G401.6 (cell line): ENCODE data around the gene RIMBP3C.
"Not testable (repeated sequence)": the region's sequence is repeated elsewhere in the genome, so short reads cannot be mapped to it uniquely, and the experiment has no call there.

ENCODE experiments used
- FAIRE-seq: peaks from 2 replicates; lab custom pipeline; 2012; peaks lifted over from hg19 to GRCh38; lab: Jason Lieb, UNC

RIMBP3C gene, protein sequence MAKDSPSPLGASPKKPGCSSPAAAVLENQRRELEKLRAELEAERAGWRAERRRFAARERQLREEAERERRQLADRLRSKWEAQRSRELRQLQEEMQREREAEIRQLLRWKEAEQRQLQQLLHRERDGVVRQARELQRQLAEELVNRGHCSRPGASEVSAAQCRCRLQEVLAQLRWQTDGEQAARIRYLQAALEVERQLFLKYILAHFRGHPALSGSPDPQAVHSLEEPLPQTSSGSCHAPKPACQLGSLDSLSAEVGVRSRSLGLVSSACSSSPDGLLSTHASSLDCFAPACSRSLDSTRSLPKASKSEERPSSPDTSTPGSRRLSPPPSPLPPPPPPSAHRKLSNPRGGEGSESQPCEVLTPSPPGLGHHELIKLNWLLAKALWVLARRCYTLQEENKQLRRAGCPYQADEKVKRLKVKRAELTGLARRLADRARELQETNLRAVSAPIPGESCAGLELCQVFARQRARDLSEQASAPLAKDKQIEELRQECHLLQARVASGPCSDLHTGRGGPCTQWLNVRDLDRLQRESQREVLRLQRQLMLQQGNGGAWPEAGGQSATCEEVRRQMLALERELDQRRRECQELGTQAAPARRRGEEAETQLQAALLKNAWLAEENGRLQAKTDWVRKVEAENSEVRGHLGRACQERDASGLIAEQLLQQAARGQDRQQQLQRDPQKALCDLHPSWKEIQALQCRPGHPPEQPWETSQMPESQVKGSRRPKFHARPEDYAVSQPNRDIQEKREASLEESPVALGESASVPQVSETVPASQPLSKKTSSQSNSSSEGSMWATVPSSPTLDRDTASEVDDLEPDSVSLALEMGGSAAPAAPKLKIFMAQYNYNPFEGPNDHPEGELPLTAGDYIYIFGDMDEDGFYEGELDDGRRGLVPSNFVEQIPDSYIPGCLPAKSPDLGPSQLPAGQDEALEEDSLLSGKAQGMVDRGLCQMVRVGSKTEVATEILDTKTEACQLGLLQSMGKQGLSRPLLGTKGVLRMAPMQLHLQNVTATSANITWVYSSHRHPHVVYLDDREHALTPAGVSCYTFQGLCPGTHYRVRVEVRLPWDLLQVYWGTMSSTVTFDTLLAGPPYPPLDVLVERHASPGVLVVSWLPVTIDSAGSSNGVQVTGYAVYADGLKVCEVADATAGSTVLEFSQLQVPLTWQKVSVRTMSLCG (N-terminal part only)

DNA sequence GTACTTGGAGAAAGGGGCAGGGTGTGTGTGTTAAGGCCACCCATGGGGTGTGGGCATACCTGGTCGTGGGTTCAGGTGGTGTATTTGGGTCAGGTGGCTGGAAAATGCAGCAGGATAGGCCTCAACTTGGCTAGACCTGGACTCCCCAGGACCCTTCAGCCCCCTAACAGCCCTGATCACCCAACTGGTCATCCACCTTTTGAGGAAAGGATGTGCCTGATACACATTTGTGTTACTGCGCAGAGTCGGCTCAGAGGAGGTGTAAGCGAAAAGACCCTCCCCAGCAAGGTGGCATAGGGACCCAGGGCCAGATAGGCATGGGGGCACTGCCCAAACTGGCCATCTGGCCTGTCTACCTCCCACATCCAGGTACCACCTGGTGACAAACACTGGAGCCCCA is at the start of gene RIMBP3C:
Gene RIMBP3C, minus strand, starts transcription at position 101 of the 400 bp plus-strand sequence. CDS start 485 bp downstream, outside the sequence.
- not testable (repeated sequence) for FAIRE-seq

DNA sequence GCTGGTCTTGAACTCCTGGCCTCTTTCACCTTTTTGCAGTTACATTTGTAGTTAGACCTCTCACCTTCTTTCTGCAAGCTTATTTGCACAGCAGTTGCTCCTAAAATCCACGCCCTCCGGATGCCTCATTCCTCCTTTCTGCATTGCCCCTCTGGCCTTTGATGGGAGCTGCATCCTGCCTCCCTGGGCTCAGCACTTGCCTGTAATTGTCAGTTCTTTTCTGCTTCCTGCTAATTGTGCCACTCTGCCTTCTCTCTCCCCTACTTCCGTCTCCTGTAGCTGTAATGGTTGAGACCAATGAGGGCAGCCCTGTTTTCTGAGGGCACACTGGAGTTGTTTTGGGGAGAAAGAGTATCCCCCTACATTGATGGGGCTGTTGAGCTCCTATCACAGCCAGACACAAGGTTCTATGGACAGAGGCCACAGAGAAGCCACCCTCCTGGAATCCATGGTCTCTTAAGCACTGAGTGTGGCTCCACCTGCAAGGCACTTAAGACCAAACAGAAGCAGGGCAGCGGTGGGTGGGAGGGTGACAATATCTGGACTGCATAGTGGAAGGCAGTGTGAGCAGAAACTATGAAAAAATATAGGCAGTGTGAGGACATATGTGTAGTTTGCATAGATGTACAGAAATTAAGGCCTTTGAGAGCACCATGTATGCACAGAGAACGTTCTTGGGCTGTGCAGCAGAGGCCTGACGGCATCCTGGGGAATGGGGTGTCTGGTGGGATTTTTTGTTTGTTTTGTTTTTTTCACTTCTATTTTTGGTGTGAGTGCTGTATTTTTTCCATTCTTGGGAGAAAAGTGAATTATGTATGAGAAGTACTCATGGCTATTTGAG is 48.0 kb upstream of the RIMBP3C start:
- FAIRE-seq = no peak

DNA sequence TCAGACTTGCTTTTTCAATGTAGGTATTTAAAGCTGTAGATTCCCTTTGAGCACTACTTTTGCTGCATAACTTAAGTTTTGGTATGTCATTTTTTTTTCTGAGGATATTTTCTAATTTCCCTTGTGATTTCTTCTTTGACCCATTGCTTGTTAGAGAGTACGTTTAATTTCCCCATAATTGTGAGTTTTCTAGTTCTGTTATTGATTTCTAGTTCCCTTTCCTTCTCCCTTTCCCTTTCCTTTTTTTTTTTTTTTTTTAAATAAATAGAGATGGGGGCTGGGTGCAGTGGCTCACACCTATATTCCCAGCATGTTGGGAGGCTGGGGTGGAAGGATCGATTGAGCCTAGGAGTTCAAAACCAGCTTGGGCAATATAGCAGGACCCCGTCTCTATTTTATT is 47.0 kb upstream of the RIMBP3C start:
- FAIRE-seq = no peak

DNA sequence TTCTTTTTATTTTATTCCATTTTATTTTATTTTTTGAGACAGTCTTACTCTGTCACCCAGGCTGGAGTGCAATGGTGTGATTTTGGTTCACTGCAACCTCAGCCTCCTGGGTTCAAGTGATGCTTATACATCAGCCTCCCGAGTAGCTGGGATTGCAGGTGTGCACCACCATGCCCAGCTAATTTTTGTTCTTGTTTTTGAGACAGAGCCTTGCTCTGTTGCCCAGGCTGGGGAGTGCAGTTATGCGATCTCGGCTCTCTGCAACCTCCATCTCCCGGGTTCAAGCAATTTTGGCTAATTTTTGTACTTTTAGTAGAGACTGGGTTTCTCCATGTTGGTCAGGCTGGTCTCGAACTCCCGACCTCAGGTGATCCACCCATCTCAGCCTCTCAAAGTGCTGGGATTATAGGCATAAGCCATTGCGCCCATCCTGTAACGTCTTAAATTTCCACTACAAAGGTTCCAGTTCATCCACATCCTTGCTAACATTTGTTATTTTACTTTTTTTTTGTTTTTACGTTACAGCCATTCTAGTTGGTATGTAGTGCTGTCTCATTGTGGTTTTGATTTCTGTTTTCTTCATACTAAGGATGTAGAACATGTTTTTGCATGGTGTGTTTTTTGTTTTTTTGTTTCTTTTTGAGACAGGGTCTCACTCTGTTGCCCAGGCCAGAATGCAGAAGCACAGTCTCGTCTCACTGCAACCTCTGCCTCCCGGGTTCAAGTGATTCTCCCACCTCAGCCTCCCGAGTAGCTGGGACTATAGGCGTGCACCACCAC is 45.3 kb upstream of the RIMBP3C start:
- FAIRE-seq = not testable (repeated sequence)

DNA sequence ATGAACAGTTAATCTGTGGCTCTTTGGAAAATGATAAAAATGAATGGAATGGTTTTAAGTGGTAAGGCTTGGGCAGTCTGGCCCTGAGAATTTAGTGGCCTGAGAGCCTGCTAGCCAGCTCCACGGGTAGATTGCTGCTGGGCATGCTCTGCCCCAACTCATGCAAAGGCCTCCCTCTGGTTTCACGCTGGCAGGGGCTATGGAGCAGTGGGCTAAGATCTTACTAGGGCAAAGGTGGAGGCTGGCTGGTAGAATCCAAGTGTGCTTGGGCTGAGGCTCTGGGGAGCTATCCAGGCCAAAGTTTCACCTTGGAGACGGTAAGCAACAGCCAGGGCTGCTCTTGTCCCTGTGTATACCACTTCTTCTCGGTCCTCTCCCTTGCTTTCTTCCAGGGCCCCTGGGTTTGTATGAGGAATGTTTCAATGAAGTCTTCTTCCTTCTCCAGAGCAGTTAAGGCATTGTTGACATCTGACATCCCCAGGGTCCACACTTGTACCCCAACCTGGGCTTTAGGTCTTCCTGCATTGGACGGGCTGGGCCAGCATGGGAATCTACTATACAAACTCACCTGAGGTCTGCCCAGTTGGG is 43.7 kb upstream of the RIMBP3C start:
- no peak for FAIRE-seq

DNA sequence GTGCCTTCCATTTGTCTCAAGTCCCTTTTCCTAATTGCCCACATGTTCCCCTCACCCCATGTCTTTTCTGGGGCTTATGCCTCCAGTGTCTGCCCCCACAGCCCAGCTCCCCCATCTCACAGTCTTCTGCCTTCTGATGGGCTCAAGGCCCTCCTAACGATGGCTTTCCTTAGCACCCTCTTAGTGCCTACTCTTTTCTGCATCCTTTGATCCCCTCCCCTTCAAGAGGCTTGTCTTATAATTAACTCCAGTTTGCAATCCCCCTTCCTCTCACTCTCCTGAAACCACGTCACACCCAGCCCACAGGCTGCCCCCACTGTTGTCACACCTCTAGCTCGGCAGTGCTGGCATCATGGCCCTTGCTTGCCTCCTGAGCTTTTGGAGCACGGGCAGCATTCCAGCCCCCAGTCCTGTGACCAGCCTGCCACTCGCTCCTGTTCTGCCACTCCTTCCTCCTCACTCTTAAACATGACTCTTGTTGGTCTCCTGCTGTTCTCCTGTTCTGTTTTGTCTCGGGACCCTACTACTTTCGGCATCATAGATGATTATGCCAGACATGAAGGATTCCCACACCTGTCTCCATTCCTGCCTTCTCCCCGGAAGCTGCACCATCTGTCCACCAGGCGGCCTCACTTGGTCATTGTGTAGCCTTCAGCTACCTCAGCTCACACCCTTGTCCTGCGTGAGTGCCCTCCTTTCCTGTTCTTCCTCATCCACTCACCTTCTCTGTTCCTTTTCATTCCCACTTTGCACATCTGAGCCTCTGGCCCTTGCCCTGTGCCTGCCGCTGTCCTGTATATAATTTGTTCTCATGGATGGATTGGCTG is 42.4 kb upstream of the RIMBP3C start:
- no peak for FAIRE-seq

DNA sequence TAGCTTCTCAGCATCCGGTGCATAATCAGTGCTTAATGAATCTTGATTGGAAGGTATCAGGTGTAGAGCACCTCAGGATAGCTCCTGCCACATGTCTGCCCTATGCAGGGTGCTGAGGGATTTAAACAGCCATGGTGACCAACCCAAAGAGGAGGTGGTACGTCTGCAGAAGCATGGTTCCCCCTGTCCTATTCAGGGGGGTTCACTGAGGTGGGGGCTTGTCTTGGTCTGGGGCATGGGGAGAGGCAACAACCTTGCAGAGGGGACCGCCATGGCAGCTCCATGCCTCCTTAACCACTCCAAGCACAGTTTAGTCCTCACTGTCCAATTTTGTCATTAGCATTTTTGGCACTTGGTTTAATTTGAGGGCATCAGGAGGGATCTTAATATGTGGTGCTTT is 41.2 kb upstream of the RIMBP3C start:
- no peak for FAIRE-seq

DNA sequence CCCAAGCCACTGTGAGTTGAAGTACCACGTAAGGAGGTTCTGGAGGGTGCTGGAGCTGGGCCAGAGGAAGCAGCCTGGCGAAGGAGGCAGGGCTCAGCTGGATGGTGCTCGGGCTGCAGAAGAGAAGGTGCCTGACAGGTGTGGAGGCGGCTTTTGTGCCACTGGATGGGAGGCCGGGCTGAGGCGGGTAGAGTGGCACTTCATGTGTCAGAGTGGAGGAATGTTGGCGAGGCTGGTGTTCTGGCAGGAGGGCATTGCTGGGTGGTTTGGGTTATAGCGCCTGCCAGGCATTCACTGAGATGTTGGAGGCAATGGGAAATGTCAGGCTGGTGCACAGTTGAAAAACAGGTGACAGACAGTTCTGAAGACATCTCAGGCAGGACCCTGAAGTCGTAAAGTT is 40.4 kb upstream of the RIMBP3C start:
- FAIRE-seq = no peak

DNA sequence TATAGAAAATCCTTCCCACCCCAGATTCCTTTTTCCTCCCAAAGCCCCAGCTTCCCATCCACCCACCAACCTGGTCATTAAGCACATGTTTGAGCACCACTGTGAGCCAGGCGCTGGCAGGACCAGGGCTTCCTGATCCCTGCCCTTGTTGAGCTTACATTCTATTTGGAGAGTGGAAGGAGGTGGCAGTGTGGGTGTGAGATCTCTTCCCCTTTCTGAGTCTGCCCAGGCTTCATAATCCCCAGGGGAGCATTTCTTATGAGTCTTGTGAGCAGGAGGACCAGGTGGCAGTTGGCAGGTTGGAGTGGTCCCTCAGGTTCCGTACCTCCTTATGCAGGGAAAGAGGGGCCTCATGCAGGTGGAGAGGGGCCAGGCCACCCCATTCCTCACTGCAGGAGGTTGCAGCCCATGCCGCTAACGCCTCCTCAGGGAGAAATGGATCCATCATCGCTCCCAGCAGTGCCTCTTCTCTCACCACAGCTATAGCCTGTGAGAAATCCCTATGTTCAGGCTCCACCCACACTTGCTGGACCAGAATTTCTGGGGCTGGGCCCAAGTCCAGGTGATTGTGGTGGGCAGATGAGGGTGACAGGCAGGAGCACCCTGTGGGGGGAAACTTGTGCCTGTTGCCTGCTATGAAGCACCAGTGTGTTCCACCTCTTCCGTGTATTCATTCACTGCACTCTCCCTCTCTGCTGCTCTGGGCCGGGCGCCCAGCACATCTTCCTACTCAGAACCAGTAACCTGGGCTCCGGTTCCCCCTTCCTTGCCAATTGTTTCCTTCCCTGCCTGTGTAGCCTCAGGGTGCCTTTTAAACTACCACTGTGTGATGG is 39.8 kb upstream of the RIMBP3C start:
- no peak for FAIRE-seq

DNA sequence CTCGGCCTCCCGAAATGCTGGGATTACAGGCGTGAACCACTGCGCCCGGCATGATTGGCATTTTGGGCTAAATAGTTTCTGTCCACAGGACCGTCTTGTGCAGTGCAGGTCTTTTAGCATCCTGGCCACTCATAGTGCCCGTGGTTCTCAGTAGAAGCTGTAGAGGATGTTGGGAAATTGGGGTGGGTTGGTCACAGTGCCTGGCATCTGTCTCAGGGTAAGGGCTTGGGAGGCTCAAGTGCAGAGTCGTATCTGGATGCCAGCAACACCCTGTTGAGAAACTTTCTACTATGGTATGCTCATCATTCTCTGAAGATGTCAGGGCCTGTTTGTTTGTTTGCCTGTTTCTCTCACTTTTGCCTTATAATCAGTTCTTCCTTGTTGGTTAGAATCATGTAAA is 38.1 kb upstream of the RIMBP3C start:
- no peak for FAIRE-seq

DNA sequence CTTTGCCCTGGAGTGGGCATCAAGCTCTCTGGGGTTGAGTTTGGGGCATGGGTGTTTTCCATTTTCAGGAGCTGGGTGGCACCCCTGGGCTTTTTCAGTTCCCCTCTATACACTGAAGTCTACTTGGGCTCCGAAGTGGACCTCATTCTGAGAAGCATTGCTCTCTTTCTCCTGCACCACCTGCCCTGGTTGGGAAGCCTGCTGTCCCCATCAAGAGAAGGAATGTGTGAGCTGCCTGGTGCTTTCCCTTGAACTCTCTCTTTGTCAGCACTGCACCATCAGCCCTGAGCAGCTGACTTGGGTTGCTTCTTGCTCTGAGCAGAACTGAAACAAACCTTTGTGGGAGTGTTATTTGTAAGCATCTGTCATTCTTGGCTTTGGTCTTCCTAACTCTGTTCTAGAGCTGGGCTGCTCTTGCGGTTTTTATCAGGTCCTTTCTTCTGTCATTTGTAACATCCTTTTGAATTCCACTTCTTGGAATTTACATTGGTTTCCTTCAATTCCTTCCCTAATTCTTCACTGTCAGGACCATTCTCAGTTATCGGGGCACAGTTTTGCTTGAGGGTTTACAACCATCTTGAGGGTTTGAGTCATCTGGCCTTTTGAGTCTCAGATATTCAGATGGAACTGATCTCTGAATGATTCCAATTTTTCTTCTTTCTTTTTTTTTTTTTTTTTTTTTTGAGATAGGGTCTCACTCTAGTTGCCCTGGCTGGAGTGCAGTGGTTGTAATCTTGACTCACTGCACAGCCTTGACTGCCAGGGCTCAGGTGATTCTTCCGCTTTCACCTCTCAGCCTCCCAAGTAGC is 36.7 kb upstream of the RIMBP3C start:
- FAIRE-seq = no peak

DNA sequence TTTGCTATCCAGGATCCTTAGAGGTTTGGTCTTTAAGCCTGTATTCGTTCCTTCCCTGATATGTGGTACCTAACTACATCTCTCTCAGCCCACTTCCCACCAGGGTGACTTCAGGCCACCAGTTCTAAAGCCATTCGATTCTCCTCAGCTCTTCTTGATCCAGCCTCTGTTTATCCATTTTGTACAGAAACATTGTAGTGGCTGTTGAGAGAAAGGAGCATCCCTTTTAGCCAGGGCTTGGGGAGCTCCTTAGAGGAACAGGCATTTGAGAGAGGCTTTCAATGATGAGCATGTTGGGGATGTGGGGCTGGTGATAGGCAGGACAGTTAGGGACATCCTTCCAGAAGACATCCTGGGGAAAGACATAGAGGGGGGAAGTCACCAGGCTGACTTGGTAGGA is 34.1 kb upstream of the RIMBP3C start:
- FAIRE-seq = no peak

DNA sequence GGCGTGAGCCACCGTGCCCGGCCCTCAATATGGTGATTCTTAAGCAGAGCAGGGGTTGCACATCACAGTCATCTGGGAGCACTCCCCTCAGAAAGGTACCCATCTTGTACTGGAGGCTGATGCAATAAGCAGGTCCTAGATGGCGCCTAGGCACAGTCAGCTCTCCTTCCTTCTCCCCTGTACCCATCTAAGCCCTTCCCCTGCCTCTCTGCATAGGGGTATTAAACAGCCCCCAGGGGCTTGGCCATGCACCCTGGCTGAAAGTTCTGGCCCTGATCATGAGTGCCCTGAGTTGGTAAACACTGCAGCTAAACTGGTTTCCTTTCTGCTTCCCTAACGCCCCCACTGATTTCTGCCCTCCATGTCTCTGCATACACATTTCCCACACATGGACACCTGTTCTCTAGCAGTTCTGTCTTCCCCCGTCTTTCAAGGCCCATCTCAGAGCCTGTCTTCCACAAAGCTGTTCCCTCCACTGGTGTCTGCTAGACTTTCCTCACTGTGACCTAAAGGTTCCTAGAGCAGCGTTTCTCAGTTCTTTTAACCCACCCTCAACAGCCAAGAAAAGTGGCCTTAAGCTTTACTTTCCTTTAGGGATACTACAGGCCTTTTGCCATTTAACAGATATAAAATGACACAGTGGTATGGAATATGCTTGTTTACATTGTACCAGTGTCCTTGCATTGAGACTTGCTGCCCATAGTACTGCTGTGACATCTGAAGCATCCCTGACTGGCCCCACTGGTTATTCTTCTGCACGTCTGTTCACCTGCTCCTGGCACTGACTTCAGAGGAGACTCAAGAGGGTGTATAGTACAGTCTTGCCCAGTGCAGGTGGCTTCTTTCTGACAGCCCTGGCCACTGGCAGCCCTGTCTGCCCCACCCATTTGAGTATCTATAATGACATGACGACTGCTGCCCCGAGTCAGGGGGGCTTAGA is 31.8 kb upstream of the RIMBP3C start:
- FAIRE-seq = no peak

DNA sequence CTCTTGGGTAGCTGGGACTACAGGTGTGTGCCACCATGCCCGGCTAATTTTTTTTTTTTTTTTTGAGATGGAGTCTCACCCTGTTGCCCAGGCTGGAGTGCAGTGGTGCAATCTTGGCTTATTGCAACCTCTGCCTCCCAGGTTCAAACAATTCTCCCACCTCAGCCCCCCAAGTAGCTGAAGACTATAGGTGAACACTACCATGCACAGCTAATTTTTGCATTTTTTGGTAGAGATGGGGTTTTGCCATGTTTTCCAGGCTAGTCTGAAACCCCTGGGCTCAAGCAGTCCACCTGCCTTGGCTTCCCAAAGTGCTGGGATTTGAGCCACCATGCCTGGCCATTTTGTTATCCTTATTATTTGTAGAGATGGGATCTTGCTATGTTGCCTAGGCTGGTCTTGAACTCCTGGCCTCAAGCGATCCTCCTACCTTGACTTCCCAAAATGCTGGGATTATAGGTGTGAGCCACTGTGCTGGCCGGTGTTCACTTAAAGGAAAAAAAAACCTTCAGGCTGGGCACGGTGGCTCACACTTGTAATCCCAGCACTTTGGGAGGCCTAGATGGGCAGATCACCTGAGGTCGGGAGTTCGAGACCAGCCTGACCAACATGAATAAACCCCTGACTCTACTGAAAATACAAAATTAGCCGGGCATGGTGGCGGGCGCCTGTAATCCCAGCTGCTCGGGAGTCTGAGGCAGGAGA is 29.9 kb upstream of the RIMBP3C start:
- not testable (repeated sequence) for FAIRE-seq

DNA sequence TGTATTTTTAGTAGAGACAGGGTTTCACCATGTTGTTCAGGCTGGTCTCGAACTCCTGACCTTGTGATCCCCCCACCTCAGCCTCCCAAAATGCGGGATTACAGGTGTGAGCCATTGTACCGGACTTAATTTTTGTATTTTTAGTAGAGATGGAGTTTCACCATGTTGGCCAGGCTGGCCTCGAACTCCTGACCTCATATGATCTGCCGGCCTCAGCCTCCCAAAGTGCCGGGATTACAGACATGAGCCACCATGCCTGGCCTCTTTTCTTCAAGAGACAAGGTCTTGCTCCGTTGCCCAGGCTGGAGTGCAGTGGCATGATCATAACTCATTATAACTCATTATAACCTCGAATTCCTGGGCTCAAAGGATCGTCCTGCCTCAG is 29.4 kb upstream of the RIMBP3C start:
- FAIRE-seq = not testable (repeated sequence)

DNA sequence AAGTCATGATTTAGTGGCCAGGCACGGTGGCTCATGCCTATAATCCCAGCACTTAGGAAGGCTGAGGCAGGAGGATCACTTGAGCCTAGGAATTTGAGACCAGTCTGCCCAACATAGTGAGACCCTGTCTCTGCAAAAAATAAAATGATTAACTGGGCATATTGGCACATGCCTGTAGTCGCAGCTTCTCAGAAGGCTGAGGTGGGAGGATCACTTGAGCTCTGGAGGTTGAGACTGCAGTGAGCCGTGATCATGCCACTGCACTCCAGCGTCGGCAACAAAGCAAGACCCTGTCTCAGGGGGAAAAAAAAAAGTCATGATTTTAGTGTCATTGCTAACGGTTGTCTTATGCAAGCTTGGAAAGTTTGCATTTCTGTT is 28.2 kb upstream of the RIMBP3C start:
- no peak for FAIRE-seq
